B cell (primary cell): ENCODE results near the gene BCAP29.

ENCODE experiments used
- CTCF ChIP-seq: fragments of 200-600 bp; IDR thresholded peaks from one replicate; pipeline ENCODE4 v1.8.0; 2022; ENCODE audit warnings: antibody characterized with exemption, mild to moderate bottlenecking
- EZH2 ChIP-seq: IDR thresholded peaks from 2 replicates; pipeline ENCODE4 v1.6.1; 2012; ENCODE audit warnings: borderline replicate concordance, low read depth, mild to moderate bottlenecking, moderate library complexity, low read length; ENCODE audit not compliant: insufficient read depth, poor library complexity, severe bottlenecking

GRCh38 chr7:107663196-107663595, 83.2 kb downstream of the BCAP29 start:
- no peak for TF ChIP-seq CTCF
- TF ChIP-seq EZH2 = no peak
